HepG2 (cell line): ENCODE results near the gene KDM6B. TPM values are rescaled to one million over a fixed set of nuclear protein-coding genes. Genes with fewer than 3 reads are reported as not detected.

Source experiments
- DMAP1 ChIP-seq: IDR thresholded peaks from 2 replicates; pipeline ENCODE4 v1.6.1; 2016
- FOXP1 ChIP-seq, 2 experiments: fragments of 450-650 bp in 1 of 2; IDR thresholded peaks; 2 replicates each; pipeline ENCODE4 v1.6.1; 2017 to 2018; ENCODE audit warnings: antibody characterized with exemption in 1 of 2
- GTF2F1 ChIP-seq: fragments of 150-350 bp; IDR thresholded peaks from 2 replicates; pipeline ENCODE4 v1.6.1; 2014; ENCODE audit warnings: low read length
- HNRNPH1 ChIP-seq: fragments of 200-400 bp; formaldehyde crosslinking; optimal IDR thresholded peaks from 2 replicates; pipeline ENCODE3; 2017; ENCODE audit warnings: mild to moderate bottlenecking, low read depth, low read length
- IKZF1 ChIP-seq: fragments of 450-650 bp; IDR thresholded peaks from 2 replicates; pipeline ENCODE4 v1.7.1; 2016
- ISL2 ChIP-seq: sonication (generic); formaldehyde crosslinking; IDR thresholded peaks from 2 replicates; pipeline ENCODE4 v1.5.0; 2020; ENCODE audit warnings: missing genetic modification reagents
- MTF1 ChIP-seq: sonication (generic); formaldehyde crosslinking; IDR thresholded peaks from 2 replicates; pipeline ENCODE4 v1.5.0; 2020; ENCODE audit warnings: missing genetic modification reagents
- MXD4 ChIP-seq: IDR thresholded peaks from 2 replicates; pipeline ENCODE4 v1.6.1; 2016; ENCODE audit warnings: mild to moderate bottlenecking, missing biosample characterization, missing genetic modification reagents
- NFRKB ChIP-seq: fragments of 450-650 bp; IDR thresholded peaks from 2 replicates; pipeline ENCODE4 v1.6.1; 2017
- NR0B2 ChIP-seq: sonication (generic); formaldehyde crosslinking; IDR thresholded peaks from 2 replicates; pipeline ENCODE4 v1.4.0; 2020; ENCODE audit warnings: mild to moderate bottlenecking, missing genetic modification reagents
- PRDM15 ChIP-seq: sonication (generic); formaldehyde crosslinking; IDR thresholded peaks from 2 replicates; pipeline ENCODE4 v1.4.0; 2020; ENCODE audit warnings: missing genetic modification reagents
- RARA ChIP-seq: IDR thresholded peaks from 2 replicates; pipeline ENCODE4 v1.6.1; 2016; ENCODE audit warnings: missing genetic modification reagents, missing compliant biosample characterization
- SIX4 ChIP-seq: sonication (generic); formaldehyde crosslinking; IDR thresholded peaks from 2 replicates; pipeline ENCODE4 v1.4.0; 2020; ENCODE audit warnings: missing genetic modification reagents
- SPEN ChIP-seq: sonication (generic); formaldehyde crosslinking; IDR thresholded peaks from 2 replicates; pipeline ENCODE4 v1.5.1; 2020; ENCODE audit warnings: low read depth, mild to moderate bottlenecking, missing genetic modification reagents
- TOE1 ChIP-seq: sonication (generic); formaldehyde crosslinking; IDR thresholded peaks from 2 replicates; pipeline ENCODE4 v1.4.0; 2020; ENCODE audit warnings: mild to moderate bottlenecking, missing genetic modification reagents
- ZFP82 ChIP-seq: sonication (generic); formaldehyde crosslinking; IDR thresholded peaks from 2 replicates; pipeline ENCODE4 v1.5.1; 2020; ENCODE audit warnings: mild to moderate bottlenecking, missing genetic modification reagents, borderline replicate concordance
- ZKSCAN5 ChIP-seq: sonication (generic); formaldehyde crosslinking; IDR thresholded peaks from 2 replicates; pipeline ENCODE4 v1.5.1; 2020; ENCODE audit warnings: mild to moderate bottlenecking, missing genetic modification reagents
- ZNF225 ChIP-seq: sonication (generic); formaldehyde crosslinking; IDR thresholded peaks from 2 replicates; pipeline ENCODE4 v1.4.0; 2020; ENCODE audit warnings: mild to moderate bottlenecking, missing genetic modification reagents
- ZNF251 ChIP-seq: sonication (generic); formaldehyde crosslinking; IDR thresholded peaks from 2 replicates; pipeline ENCODE4 v1.9.0; 2021; ENCODE audit warnings: mild to moderate bottlenecking, missing genetic modification reagents
- ZNF256 ChIP-seq: sonication (generic); formaldehyde crosslinking; conservative IDR thresholded peaks from 2 replicates; pipeline ENCODE4 v1.4.0; 2020; ENCODE audit warnings: missing genetic modification reagents
- ZNF343 ChIP-seq: sonication (generic); formaldehyde crosslinking; IDR thresholded peaks from 2 replicates; pipeline ENCODE4 v1.4.0; 2020; ENCODE audit warnings: mild to moderate bottlenecking, missing genetic modification reagents
- ZNF547 ChIP-seq: sonication (generic); formaldehyde crosslinking; IDR thresholded peaks from 2 replicates; pipeline ENCODE4 v1.5.1; 2020; ENCODE audit warnings: mild to moderate bottlenecking, missing genetic modification reagents
- polyA plus RNA-seq, 8 experiments: library from polyadenylated mRNA; depleted of rRNA in 3 of 8; stranded (reverse) in 7 of 8; unstranded in 1 of 8; fragments of >200 nt; fragmentation: Illumina TruSeq in 4 of 8; extraction: Trizol in 4 of 8; gene quantifications; 2 replicates each; pipeline versions ENCODE4 v1.2.1 to v1.2.3, GENCODE V29; 2011 to 2016; ENCODE audit warnings: low read depth in 4 of 8, missing spikeins in 1 of 8, mixed read lengths in 1 of 8; ENCODE audit not compliant: insufficient read depth in 1 of 8
- total RNA-seq, 5 experiments: library from RNA; depleted of rRNA; stranded (reverse); fragments of >200 nt; fragmentation: Illumina TruSeq; extraction: Trizol; gene quantifications; 2 replicates each; pipeline ENCODE4 v1.2.3, GENCODE V29; 2016; ENCODE audit warnings: low read depth in 1 of 5
- TF ChIP-seq, protein P1 (sequence below): sonication (generic); formaldehyde crosslinking; IDR thresholded peaks from 2 replicates; pipeline ENCODE4 v1.4.0; 2020; ENCODE audit warnings: missing genetic modification reagents, borderline replicate concordance
- TF ChIP-seq, protein P2 (sequence below): sonication (generic); formaldehyde crosslinking; IDR thresholded peaks from 2 replicates; pipeline ENCODE4 v1.4.0; 2020; ENCODE audit warnings: missing genetic modification reagents, mild to moderate bottlenecking, borderline replicate concordance

KDM6B gene
- total and polyA plus RNA-seq, 2 of the 13 experiments (the other 11 are each of a cell fraction or from before 2014, with no cell fraction given) = 1.3 to 2.1 TPM

- TF ChIP-seq, protein P1, sequence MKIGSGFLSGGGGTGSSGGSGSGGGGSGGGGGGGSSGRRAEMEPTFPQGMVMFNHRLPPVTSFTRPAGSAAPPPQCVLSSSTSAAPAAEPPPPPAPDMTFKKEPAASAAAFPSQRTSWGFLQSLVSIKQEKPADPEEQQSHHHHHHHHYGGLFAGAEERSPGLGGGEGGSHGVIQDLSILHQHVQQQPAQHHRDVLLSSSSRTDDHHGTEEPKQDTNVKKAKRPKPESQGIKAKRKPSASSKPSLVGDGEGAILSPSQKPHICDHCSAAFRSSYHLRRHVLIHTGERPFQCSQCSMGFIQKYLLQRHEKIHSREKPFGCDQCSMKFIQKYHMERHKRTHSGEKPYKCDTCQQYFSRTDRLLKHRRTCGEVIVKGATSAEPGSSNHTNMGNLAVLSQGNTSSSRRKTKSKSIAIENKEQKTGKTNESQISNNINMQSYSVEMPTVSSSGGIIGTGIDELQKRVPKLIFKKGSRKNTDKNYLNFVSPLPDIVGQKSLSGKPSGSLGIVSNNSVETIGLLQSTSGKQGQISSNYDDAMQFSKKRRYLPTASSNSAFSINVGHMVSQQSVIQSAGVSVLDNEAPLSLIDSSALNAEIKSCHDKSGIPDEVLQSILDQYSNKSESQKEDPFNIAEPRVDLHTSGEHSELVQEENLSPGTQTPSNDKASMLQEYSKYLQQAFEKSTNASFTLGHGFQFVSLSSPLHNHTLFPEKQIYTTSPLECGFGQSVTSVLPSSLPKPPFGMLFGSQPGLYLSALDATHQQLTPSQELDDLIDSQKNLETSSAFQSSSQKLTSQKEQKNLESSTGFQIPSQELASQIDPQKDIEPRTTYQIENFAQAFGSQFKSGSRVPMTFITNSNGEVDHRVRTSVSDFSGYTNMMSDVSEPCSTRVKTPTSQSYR (CRISPR knock-in tag) = peak; percentile 63; the same call in 1 of the 2 replicates
- TF ChIP-seq ZNF256 (CRISPR knock-in tag) (no peak), SPEN (no peak), ZNF547 (CRISPR knock-in tag) (no peak), NFRKB (no peak), PRDM15 (CRISPR knock-in tag) (no peak), FOXP1 (IDR thresholded peaks at IDR 0.05) (no peak), FOXP1 (CRISPR knock-in tag; IDR thresholded peaks at IDR 0.05) (no peak), GTF2F1 (no peak), ZKSCAN5 (CRISPR knock-in tag) (no peak), ISL2 (CRISPR knock-in tag) (no peak), MXD4 (no peak), SIX4 (CRISPR knock-in tag) (no peak), IKZF1 (no peak), RARA (peak; percentile 86), HNRNPH1 (no peak), TOE1 (no peak), DMAP1 (no peak), ZFP82 (CRISPR knock-in tag) (peak; percentile 86), ZNF343 (CRISPR knock-in tag) (no peak), ZNF225 (no peak), NR0B2 (no peak), MTF1 (no peak), ZNF251 (CRISPR knock-in tag) (no peak)
- TF ChIP-seq, protein P2, sequence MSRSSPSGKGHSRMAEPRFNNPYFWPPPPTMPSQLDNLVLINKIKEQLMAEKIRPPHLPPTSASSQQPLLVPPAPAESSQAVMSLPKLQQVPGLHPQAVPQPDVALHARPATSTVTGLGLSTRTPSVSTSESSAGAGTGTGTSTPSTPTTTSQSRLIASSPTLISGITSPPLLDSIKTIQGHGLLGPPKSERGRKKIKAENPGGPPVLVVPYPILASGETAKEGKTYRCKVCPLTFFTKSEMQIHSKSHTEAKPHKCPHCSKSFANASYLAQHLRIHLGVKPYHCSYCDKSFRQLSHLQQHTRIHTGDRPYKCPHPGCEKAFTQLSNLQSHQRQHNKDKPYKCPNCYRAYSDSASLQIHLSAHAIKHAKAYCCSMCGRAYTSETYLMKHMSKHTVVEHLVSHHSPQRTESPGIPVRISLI = no peak
These were observed 10.5 kb downstream of the KDM6B start (continued) for GRCh38 chr17:7844292-7845154.
